HG02798 (cell line): Measurements from ENCODE around the gene STAT5A.
"Not testable (repeated sequence)": the region's sequence is repeated elsewhere in the genome, so short reads cannot be mapped to it uniquely, and the experiment has no call there.

ENCODE experiments used
- ATAC-seq: cut with Tn5 transposase; IDR thresholded peaks from one replicate; pipeline ENCODE4 v1.9.1; 2021; ENCODE audit warnings: mild to moderate bottlenecking; ENCODE audit not compliant: unreplicated experiment, poor library complexity

The STAT5A gene

GRCh38 chr17:42287977-42288802 lies at the start of gene STAT5A:
Gene STAT5A, plus strand, starts transcription at chr17:42288498. Its CDS starts 914 bp downstream, at chr17:42289412.
- ATAC-seq: peak; percentile 52

- not testable (repeated sequence) for ATAC-seq
Measured at GRCh38 chr17:42239576-42239975, 48.7 kb upstream of the STAT5A start.

- ATAC-seq: no peak
Measured at GRCh38 chr17:42240201-42240600, 48.1 kb upstream of the STAT5A start.

GRCh38 chr17:42240863-42241262 lies 47.4 kb upstream of the STAT5A start:
- ATAC-seq: not testable (repeated sequence)

- ATAC-seq: no peak
Measured at GRCh38 chr17:42241871-42242270, 46.4 kb upstream of the STAT5A start.

GRCh38 chr17:42243493-42243982 lies 44.8 kb upstream of the STAT5A start:
- no peak for ATAC-seq

GRCh38 chr17:42244116-42244515 lies 44.2 kb upstream of the STAT5A start:
- not testable (repeated sequence) for ATAC-seq

- not testable (repeated sequence) for ATAC-seq
Measured at GRCh38 chr17:42245183-42245582, 43.1 kb upstream of the STAT5A start.

GRCh38 chr17:42246515-42246914 lies 41.8 kb upstream of the STAT5A start:
- no peak for ATAC-seq

GRCh38 chr17:42247734-42248133 lies 40.6 kb upstream of the STAT5A start:
- ATAC-seq: no peak

GRCh38 chr17:42248351-42249179 lies 39.7 kb upstream of the STAT5A start:
- peak; percentile 82 for ATAC-seq

GRCh38 chr17:42249681-42250446 lies 38.4 kb upstream of the STAT5A start:
- no peak for ATAC-seq

GRCh38 chr17:42251115-42251514 lies 37.2 kb upstream of the STAT5A start:
- no peak for ATAC-seq

- ATAC-seq: no peak
Measured at GRCh38 chr17:42252597-42253550, 35.4 kb upstream of the STAT5A start.

GRCh38 chr17:42253578-42253977 lies 34.7 kb upstream of the STAT5A start:
- no peak for ATAC-seq

GRCh38 chr17:42255445-42255844 lies 32.9 kb upstream of the STAT5A start:
- ATAC-seq: no peak

GRCh38 chr17:42260318-42260717 lies 28.0 kb upstream of the STAT5A start:
- ATAC-seq: no peak

- ATAC-seq: not testable (repeated sequence)
Measured at GRCh38 chr17:42264366-42264765, 23.9 kb upstream of the STAT5A start.

- no peak for ATAC-seq
Measured at GRCh38 chr17:42266462-42266861, 21.8 kb upstream of the STAT5A start.
